B cell (primary cell): ENCODE measurements around the gene GSTA3. TPM values are rescaled to one million over a fixed set of nuclear protein-coding genes. Genes with fewer than 3 reads are reported as not detected.
"Not testable (repeated sequence)": the region's sequence is repeated elsewhere in the genome, so short reads cannot be mapped to it uniquely, and the experiment has no call there.

ENCODE experiments used
- ATAC-seq: fragments of 200-7000 bp; cut with Tn5 transposase; one replicate; pipeline ENCODE4 v1.10.0; 2021; ENCODE audit warnings: low read depth, mild to moderate bottlenecking, moderate number of reproducible peaks, moderate library complexity
- CTCF ChIA-PET: fragments of 350-600 bp; sonication (Branson Sonifier 250); formaldehyde crosslinking; loops from one replicate; lab custom pipeline; 2021; ENCODE audit warnings: antibody characterized with exemption, inconsistent platforms; lab: Charles Lee
- POLR2A ChIA-PET: fragments of 350-600 bp; sonication (Branson Sonifier 250); formaldehyde crosslinking; loops from one replicate; lab custom pipeline; 2021; ENCODE audit warnings: antibody characterized with exemption; lab: Charles Lee
- DNase-seq: peaks from one replicate; pipeline ENCODE4 v3.0.0; 2013
- H2AFZ ChIP-seq: 2 replicates; pipeline ENCODE4 v1.6.1; 2012; ENCODE audit warnings: mild to moderate bottlenecking, low read depth, low read length; ENCODE audit not compliant: insufficient read depth, poor library complexity, severe bottlenecking
- H3K27ac ChIP-seq, 2 donors: 1 replicate in 1 of 2; 2 replicates in 1 of 2; pipeline ENCODE4 v1.5.1; 2012 to 2013; ENCODE audit warnings: low read length in 2 of 2, mild to moderate bottlenecking in 2 of 2, moderate library complexity in 1 of 2
- H3K27me3 ChIP-seq, 4 experiments: fragments of 200-600 bp in 1 of 4; sonication (generic) in 1 of 4; replicated peaks in 1 of 4; 1 replicate in 2 of 4; 2 replicates in 2 of 4; pipeline versions ENCODE4 v1.6.1 to v1.7.0; 2013 to 2016; ENCODE audit warnings: low read length in 3 of 4, mild to moderate bottlenecking in 2 of 4, mixed read lengths in 1 of 4, moderate library complexity in 1 of 4; ENCODE audit not compliant: insufficient read depth in 4 of 4, control insufficient read depth in 3 of 4; ENCODE audit errors: control extremely low read depth in 1 of 4
- H3K36me3 ChIP-seq, 2 experiments: replicated peaks in 1 of 2; 1 replicate in 1 of 2; 2 replicates in 1 of 2; pipeline versions ENCODE4 v1.6.1 to v1.7.1; 2013; ENCODE audit warnings: low read length in 1 of 2; ENCODE audit not compliant: insufficient read depth in 2 of 2, control insufficient read depth in 1 of 2; ENCODE audit errors: control extremely low read depth in 1 of 2, extremely low read depth in 1 of 2
- H3K4me1 ChIP-seq, 2 donors: fragments of 200-600 bp in 1 of 2; sonication (generic) in 1 of 2; 1 replicate in 1 of 2; 2 replicates in 1 of 2; pipeline versions ENCODE4 v1.5.1 to v1.6.1; 2013 to 2017; ENCODE audit warnings: low read length in 2 of 2; ENCODE audit not compliant: control insufficient read depth in 2 of 2, insufficient read depth in 2 of 2
- H3K4me2 ChIP-seq: replicated peaks from 2 replicates; pipeline ENCODE3; 2012; ENCODE audit warnings: mild to moderate bottlenecking, low read depth, low read length; ENCODE audit not compliant: poor library complexity, severe bottlenecking
- H3K4me3 ChIP-seq, 5 experiments: fragments of 200-600 bp in 1 of 5; sonication (generic) in 1 of 5; 1 replicate in 3 of 5; 2 replicates in 2 of 5; pipeline versions ENCODE4 v1.5.1 to v1.7.0; 2011 to 2016; ENCODE audit warnings: low read length in 4 of 5, mild to moderate bottlenecking in 4 of 5, low read depth in 2 of 5, control low read depth in 1 of 5, moderate library complexity in 1 of 5; ENCODE audit not compliant: insufficient read depth in 1 of 5; ENCODE audit errors: control extremely low read depth in 1 of 5, extremely low read depth in 1 of 5
- H3K79me2 ChIP-seq: fragments of 200-600 bp; sonication (generic); one replicate; pipeline ENCODE4 v1.6.0; 2016; ENCODE audit warnings: low read length; ENCODE audit not compliant: control insufficient read depth, insufficient read depth
- H3K9ac ChIP-seq: fragments of 200-600 bp; sonication (generic); 2 replicates; pipeline ENCODE4 v1.6.1; 2017; ENCODE audit warnings: mild to moderate bottlenecking, low read length, moderate library complexity
- H3K9me3 ChIP-seq, 3 donors: one replicate each; pipeline versions ENCODE4 v1.6.1 to v1.7.1; 2013; ENCODE audit warnings: low read length in 2 of 3; ENCODE audit not compliant: control insufficient read depth in 2 of 3, insufficient read depth in 1 of 3; ENCODE audit errors: control extremely low read depth in 1 of 3
- H4K20me1 ChIP-seq: 2 replicates; pipeline ENCODE4 v1.6.0; 2012; ENCODE audit warnings: mild to moderate bottlenecking, low read length; ENCODE audit not compliant: insufficient read depth, control insufficient read depth, poor library complexity, severe bottlenecking
- H3K27ac Mint-ChIP-seq: one replicate; pipeline ENCODE4 v1.8.0; 2021; ENCODE audit warnings: mixed read lengths
- H3K27me3 Mint-ChIP-seq: one replicate; pipeline ENCODE4 v1.8.0; 2021; ENCODE audit warnings: mixed read lengths
- H3K4me1 Mint-ChIP-seq: one replicate; pipeline ENCODE4 v1.8.0; 2021; ENCODE audit warnings: mixed read lengths
- H3K4me3 Mint-ChIP-seq: one replicate; pipeline ENCODE4 v1.8.0; 2021; ENCODE audit warnings: mixed read lengths
- H3K9me3 Mint-ChIP-seq: one replicate; pipeline ENCODE4 v1.8.0; 2022; ENCODE audit warnings: mixed read lengths; ENCODE audit not compliant: insufficient read depth
- CTCF ChIP-seq: fragments of 200-600 bp; IDR thresholded peaks from one replicate; pipeline ENCODE4 v1.8.0; 2022; ENCODE audit warnings: antibody characterized with exemption, mild to moderate bottlenecking
- EZH2 ChIP-seq: IDR thresholded peaks from 2 replicates; pipeline ENCODE4 v1.6.1; 2012; ENCODE audit warnings: borderline replicate concordance, low read depth, mild to moderate bottlenecking, moderate library complexity, low read length; ENCODE audit not compliant: insufficient read depth, poor library complexity, severe bottlenecking
- WGBS: methylation state at CpG from one replicate; pipeline ENCODE4 v1.1.5; 2013; ENCODE audit warnings: missing lambda C conversion rate; ENCODE audit not compliant: insufficient coverage; 5-methylcytosine and 5-hydroxymethylcytosine counted together
- intact Hi-C: fragments of 100-400 bp; cut with micrococcal nuclease; formaldehyde crosslinking; loops from one replicate; pipeline ENCODE4 v1.10.0; 2022
- polyA plus RNA-seq: library from polyadenylated mRNA; depleted of rRNA; stranded (reverse); fragments of >200 nt; gene quantifications from 2 replicates; pipeline ENCODE4 v1.2.3, GENCODE V29; 2012
- total RNA-seq, 2 donors: library from RNA; stranded (reverse); fragments of 120-200 nt in 1 of 2; gene quantifications; 1 replicate in 1 of 2; 2 replicates in 1 of 2; pipeline versions ENCODE4 v1.2.3 to v1.2.4, GENCODE V29; 2013 to 2022

Gene GSTA3
- total and polyA plus RNA-seq, 2 donors (not counting 1 experiment from before 2014, with no cell fraction given) = not detected

GRCh38 chr6:52925919-52926792, 16.7 kb upstream of the GSTA3 start:
- Mint-ChIP-seq H3K4me3 (no peak overlapping the region), H3K27me3 (peaks cover 20% of the 10 kb centered on the region), H3K27ac (no peak overlapping the region), H3K4me1 (no peaks in the 10 kb centered on the region), H3K9me3 (peaks cover 2% of the 10 kb centered on the region)
- Histone ChIP-seq H3K9me3 (peaks cover 0 to 4% (median 0%) of the 10 kb centered on the region in 3 donors), H2AFZ (no peak overlapping the region), H3K4me2 (no peak overlapping the region), H3K79me2 (no peaks in the 10 kb centered on the region), H3K36me3 (no peaks in the 10 kb centered on the region), H3K27ac (no peak overlapping the region), H3K27me3 (no peaks in the 10 kb centered on the region), H3K4me3 (no peak overlapping the region), H3K4me1 (no peaks in the 10 kb centered on the region), H3K9ac (no peak overlapping the region), H4K20me1 (no peaks in the 10 kb centered on the region)
- ChIA-PET CTCF (no interaction called here), POLR2A (no interaction called here)
- no peak for DNase-seq
- WGBS = 54% methylated on average over 5 of the region's 9 CpGs
- no peak for ATAC-seq
- TF ChIP-seq EZH2 (no peak), CTCF (no peak)
- intact Hi-C loops = no loop called here

- TF ChIP-seq CTCF (no peak), EZH2 (no peak)
- H3K27ac ChIP-seq = no peak overlapping the region
- Mint-ChIP-seq H3K27me3 (peaks cover 20% of the 10 kb centered on the region), H3K9me3 (peaks cover 2% of the 10 kb centered on the region), H3K4me3 (no peak overlapping the region), H3K4me1 (no peaks in the 10 kb centered on the region), H3K27ac (no peak overlapping the region)
- H3K79me2 ChIP-seq = no peaks in the 10 kb centered on the region
- no CpG with 5 or more reads among the region's 2 CpGs for WGBS
- H3K9ac ChIP-seq = no peak overlapping the region
- no peaks in the 10 kb centered on the region for H3K36me3 ChIP-seq
- DNase-seq (no peak), ATAC-seq (no peak)
- intact Hi-C loops = no loop called here
- POLR2A ChIA-PET = no interaction called here
- H3K4me2 ChIP-seq = no peak overlapping the region
- no peak overlapping the region for H3K4me3 ChIP-seq
- H3K4me1 ChIP-seq = no peaks in the 10 kb centered on the region
- no peaks in the 10 kb centered on the region for H3K27me3 ChIP-seq
- H2AFZ ChIP-seq = no peak overlapping the region
- H4K20me1 ChIP-seq = no peaks in the 10 kb centered on the region
- peaks cover 0 to 4% (median 0%) of the 10 kb centered on the region in 3 donors for H3K9me3 ChIP-seq
- CTCF ChIA-PET = no interaction called here
Measured at GRCh38 chr6:52925042-52925441, 15.5 kb upstream of the GSTA3 start.

GRCh38 chr6:52923689-52924088, 14.2 kb upstream of the GSTA3 start:
- WGBS = 100% methylated on average over 1 of the region's 2 CpGs
- H3K4me3 Mint-ChIP-seq, H3K4me1 Mint-ChIP-seq, intact Hi-C loops, H3K79me2 ChIP-seq, POLR2A ChIA-PET, H4K20me1 ChIP-seq, H3K27ac ChIP-seq, H3K27ac Mint-ChIP-seq, H3K9me3 Mint-ChIP-seq, H3K4me1 ChIP-seq, H2AFZ ChIP-seq, H3K36me3 ChIP-seq, ATAC-seq, DNase-seq, CTCF ChIA-PET, H3K27me3 ChIP-seq, H3K9ac ChIP-seq, H3K9me3 ChIP-seq, H3K4me2 ChIP-seq, H3K4me3 ChIP-seq: not testable (repeated sequence)
- peaks cover 10% of the 10 kb centered on the region for H3K27me3 Mint-ChIP-seq
